Measurements from ENCODE around the gene PRPF18. TPM values are rescaled to one million over a fixed set of nuclear protein-coding genes. Genes with fewer than 3 reads are reported as not detected.

The PRPF18 gene
- total RNA-seq, 1 experiment from 2014 or later = 51.8 TPM

DNA sequence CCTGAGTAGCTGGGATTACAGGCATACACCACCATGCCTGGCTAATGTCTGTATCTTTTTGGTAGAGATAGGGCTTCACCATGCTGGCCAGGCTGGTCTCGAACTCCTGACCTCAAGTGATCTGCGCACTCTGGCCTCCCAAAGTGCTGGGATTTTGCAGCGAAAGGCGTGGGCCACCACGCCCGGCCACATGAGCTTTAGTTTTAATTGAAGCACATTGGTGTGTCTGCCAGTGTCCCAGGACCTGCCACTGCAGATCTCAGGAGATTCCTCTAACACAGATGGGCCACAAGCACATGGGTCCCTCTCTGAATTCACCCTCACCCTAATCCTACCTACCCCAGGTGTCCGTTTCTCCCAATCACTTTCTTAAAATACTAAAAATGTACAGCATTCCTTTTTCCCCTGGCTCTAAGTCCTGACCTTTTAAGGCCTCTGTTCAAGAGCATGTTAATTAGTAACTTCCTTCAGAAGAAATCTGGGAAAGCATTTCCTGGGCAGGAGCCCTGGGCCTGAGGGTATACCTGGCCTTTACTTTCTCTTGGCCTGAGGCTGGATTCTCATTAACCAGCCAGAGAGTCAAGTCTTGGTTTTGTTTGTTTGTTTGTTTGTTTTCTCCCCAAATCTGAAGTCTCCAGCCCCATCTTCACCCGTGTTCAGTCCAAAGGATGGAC is 82.6 kb downstream of the PRPF18 start:
- DNase-seq (ENCODE audit: low read depth) = no peak

DNA sequence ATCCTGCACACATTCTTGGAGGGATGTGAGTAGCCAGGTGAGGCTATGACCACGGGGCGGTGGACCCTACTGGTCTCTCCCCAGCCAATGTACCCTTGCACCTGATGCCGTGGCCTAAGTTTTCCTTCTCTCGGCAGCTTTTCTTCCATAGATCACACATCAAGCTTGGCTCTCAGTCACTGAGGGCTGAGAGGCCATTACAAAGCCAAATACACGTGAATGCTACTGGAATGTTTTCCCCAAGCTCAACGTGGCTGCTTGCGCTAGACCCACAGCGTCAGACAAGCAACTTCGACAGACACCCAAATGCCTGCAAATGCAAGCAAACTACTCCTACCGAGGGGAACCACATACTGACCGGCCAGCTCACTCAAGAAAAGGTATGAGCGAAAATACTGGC is 83.1 kb downstream of the PRPF18 start:
- DNase-seq (ENCODE audit: low read depth) = no peak

DNA sequence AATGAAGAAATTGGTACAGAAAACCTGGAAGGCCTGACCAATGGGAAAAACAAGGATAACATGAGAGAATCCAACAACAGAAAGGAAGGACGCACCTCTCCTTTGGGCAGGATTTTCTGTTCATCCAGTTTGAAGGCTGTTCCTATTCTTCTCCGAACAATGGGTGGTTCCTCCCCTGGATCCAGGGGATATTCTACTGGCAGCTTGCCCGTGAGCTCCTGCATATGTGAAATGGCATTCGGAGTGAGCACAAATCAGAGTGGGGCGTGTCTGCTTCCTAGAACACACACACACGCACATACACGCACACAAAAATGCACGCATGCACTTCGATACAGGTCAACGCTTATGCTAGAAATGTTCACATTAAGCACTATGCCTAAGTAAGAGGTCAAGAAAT is 83.5 kb downstream of the PRPF18 start:
- no peak for DNase-seq (ENCODE audit: low read depth)

DNA sequence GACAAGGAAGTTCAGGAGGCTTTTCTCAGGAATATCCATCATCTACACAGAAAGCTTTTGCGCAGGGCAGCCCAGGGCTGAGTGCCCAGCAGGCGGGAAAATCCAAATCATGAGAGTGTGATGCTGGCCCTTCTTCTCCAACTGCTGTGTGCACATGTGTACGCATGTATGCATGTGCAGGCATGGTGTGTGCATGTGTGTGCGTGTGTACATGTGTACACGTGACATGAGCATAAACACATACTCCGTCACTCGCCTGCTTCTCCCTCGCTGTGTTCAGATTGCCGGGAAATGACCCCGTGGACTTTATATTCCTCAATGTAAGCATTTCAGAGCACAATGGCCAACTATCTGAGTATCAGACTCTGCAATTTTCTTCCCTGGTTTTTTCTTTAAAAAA is 85.1 kb downstream of the PRPF18 start:
- DNase-seq (ENCODE audit: low read depth) = no peak

DNA sequence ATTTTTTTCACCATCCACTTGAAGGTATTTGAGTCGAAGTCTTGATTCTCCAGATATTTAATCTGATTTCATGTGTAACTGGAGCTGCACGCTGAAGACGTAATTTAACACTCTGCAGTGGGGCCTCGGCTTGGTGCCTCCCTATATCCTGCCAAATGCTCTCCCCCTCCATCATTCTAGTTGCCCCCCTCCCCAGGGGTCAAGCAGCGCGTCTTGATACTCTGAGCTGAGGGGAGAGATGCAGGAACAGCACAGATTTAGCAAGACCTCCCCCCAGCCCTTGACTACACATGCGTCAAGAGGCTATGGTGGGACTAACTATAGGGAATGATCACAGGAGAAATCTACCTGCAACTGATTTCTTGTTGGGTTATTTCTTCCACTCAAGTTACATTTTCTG is 85.8 kb downstream of the PRPF18 start:
- DNase-seq (ENCODE audit: low read depth) = no peak

DNA sequence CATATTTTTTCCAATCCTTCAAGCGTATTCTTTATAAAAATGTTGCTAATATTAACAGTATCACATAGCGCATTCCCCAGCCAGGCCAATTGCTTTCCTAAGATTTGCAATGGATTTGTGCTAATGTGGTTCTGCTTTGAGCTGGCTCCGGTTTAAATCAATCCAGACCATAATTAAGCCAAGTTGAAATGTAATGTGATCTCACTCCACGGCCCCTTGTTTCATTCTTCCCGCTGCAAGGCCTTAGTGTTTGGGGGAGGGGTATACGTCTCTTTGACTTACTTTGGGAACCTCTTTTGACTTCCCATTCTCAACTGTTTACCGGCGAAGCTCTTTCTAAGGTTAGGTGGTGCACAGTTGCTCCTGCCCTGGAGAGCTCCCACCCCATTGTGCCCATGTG is 86.4 kb downstream of the PRPF18 start:
- no peak for DNase-seq (ENCODE audit: low read depth)

DNA sequence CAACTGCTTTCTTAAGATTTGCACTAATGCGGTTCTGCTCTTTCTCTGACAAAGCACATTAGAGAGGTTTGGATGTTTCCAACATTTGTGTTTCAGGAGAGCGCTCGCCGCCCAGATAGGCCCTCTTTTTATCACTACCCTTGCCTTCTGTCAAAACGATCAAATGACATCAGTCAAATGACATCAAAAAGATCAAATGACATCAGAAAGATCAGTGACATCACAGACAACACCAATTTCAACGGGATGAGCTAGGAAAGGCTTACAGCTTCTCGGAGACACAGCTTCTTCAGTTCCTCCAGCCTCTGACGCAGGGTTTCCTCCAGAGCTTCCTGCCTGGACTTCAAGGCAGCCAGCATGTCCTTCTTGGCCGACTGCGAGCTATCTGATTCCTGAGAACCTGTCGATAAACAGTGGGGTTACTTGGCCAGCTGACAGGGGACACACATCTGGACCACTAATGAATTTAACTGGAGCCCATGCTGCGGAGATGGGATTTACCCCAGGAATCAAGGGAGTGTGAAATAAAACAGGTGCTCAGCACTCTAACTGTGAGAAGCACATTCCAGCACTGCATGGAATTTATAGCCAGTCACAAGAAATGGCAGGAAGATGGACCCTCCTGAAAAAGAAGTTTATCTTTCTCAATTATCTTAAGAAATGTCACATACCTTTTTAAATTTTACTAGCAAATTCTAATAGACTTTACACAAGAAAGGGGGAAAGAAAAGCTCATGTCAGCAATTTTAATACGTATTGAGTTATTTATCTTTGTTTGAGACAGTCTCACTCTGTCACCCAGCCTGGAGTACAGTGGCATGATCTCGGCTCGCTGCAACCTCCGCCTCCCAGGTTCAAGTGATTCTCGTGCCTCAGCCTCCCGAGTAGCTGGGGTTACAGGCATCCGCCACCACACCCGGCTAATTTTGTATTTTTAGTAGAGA is 88.2 kb downstream of the PRPF18 start:
- DNase-seq (ENCODE audit: low read depth) = no peak

DNA sequence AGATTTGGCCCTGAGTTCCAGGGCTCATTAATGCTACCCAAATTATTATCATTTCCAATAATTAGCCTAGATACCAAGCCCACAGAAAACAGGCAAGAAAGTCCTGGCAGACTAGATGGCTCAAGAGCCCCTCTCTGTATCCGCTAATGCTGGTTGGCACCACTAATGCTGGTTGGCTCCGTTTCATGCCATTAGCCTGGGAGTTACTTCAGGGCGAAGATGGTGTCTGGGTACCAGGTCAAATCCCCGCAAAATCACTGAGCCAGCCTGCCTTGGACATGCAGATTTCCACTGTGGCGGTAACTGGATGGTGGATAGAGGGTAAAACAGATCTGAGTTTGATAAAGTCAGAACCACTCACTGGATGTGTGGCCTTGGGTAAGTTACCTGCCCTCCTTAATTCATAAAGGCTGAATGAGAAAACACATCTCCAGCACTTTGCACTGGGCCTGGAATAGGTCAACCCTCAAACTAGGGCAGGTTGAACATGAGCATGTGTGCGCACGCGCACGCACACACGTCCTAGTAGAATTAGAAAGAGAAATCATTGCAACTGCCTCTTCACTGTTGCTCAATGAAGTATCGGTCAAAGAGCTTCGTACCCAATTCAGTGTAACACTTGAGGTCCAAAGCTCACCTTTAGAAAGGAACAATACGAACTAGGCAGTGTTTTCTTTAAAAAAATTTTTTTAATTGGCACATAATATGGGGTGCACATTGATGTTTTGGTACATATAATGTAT is 91.5 kb downstream of the PRPF18 start:
- DNase-seq (ENCODE audit: low read depth) = no peak

Other genes with a start within 250 kb of the PRPF18 start
- 60.7 and 65.6 TPM in 2 replicates for gene SEPHS1, start 238.7 kb upstream of the PRPF18 start, total RNA-seq (2014; rRNA removed; shearing (Covaris generic))
- 0.10 and 0.48 TPM in 2 replicates for gene BEND7, start 58.0 kb upstream of the PRPF18 start, total RNA-seq (2014; rRNA removed; shearing (Covaris generic))